Activated CD8-positive, alpha-beta memory T cell treated with anti-CD3 and anti-CD28 coated beads for 48 hours (primary cell): ENCODE results near the gene ANKRD17.
"Not testable (repeated sequence)": the region's sequence is repeated elsewhere in the genome, so short reads cannot be mapped to it uniquely, and the experiment has no call there.

Experiments used
- DNase-seq, 3 experiments: peaks; one replicate each; pipeline ENCODE4 v3.0.0-alpha.2; 2020; ENCODE audit warnings: low read depth in 2 of 3, low spot score in 2 of 3

ANKRD17 gene

DNA sequence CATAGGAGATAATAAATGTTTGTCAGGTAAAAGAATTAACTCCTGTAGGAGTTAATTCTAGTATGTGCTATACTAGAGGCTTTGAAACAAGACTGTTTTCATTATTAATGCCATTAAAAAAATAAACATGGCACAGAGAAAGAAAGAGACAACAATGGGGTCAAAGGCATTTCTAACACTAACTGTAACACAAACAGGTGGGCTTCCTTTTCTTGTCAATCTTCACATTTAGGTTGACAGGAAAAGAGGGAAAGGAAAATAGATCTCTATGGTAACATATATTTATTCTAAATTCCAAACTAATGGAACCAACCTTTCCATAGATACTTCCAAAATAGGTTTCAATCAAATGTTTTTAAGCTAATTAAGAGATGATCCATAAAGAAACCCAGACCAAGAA is 9.8 kb downstream of the ANKRD17 start:
- no peak for DNase-seq

DNA sequence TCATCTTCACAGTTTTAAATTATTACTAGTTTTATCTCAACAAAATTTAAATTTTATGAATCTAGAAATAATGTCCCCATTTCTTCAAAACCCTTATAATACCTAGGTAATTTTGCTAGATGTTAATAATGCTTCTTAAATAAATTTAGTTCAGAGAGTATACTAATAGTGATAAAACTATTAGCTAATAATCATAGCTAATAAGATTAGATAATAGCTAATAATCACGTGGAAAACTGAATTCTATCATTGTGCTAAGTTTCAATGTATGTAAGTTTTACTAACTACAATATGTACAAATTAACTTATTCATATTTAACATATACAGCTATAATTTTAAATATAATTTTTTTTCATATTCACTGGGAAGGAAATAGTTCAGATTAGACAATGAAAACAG is 10.2 kb downstream of the ANKRD17 start:
- DNase-seq, result no peak

DNA sequence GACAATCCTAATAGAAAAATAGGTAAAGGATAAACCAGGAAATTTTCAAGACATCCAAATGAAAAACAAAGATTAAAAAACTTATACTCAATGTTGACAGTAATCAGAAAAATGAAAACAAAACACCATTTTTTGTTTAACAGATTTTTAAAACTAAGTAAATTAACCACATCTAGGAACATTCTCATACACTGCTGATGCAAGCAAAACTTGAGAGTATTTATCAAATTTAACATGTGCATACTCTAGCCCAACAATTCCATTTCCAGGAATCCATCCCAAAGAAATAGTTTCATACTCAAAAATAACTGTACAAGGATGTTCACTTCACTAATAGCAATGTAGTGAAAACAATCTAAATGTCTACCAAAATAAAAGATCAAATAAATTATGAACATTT is 11.5 kb downstream of the ANKRD17 start:
- no peak for DNase-seq

DNA sequence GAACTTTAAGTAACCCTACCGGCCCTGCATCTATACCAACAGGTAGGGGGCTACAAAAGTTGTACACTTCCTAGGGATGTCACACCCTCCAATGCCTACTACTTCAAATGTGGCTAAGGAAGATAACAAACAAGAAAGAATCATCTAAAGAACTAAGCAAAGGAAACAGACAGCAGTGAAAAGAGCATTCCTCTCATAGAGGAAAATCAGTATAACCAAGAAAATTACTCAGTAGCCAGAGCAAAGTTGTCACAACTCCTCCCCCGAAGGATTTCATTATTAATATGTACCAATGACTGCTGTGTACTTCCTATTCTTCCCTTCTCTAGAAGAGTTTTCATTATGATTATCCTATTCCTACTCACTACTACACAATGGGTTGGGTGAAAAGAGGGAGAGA is 12.6 kb downstream of the ANKRD17 start:
- DNase-seq, result no peak

DNA sequence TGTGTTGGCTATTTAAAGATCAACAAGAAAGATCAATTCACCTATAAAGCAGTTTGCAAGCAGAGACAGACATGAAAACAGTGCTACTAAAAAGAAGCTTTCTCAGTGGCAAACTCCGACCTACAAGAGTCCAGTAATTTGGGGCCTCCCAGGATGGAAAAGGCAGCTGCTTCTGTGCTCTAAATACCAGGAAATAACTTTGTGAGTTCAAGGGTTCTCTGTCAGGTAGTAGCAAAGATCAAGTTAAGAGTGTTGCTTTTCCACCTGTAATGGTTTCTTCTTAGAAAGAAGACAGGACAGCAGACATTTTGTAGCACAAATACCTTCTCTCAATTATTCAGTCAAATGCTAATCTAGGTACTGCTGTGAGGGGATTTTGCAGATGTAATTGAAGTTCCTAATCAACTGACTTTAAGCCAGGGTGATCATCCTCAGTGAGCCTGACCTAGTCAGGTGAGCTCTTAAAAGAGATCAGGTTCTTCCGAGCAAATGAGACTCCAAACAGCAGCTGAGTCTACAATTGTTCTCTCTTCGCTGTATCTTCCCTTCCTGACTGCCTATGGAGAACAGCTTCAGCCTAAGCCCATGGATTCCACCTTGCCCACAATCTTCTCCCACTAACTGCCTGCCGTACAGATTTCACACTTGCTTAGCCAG is 13.5 kb downstream of the ANKRD17 start:
- DNase-seq, result no peak

DNA sequence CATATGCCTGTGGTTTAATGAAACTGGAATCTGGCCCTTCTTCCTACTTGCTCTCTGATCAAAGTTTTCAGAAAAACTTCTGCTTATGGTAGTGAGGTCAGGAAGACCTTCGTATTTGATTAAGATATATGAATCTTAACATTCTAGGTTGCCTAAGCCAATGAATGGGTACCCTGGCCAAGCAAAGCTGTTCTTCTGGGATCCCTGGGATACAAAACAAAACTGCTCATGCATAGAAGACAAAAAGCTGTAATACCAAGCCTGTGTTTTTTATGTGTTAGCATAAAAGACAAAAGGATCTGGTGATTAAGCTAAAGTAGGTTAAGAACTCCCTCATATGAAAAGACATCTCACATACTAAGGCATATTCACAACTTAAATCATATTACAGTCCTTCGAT is 21.6 kb downstream of the ANKRD17 start:
- no peak for DNase-seq

DNA sequence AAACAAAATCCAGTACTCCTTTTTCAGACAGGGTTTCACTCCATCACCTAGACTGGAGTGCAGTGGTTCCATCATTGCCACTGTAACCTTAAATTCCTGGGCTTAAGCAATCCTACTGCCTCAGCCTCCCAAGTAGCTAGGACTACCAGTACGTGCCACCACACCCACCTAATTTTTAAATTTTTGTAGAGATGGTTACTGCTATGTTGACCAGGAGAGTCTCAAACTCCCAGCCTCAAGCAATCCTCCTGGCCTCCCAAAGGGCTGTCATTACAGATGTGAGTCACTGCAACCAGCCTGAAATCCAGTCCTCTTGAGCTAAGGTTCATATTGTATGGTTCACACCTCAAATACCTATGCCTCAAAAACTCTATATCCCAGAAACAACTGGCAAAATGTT is 22.4 kb downstream of the ANKRD17 start:
- no peak for DNase-seq

DNA sequence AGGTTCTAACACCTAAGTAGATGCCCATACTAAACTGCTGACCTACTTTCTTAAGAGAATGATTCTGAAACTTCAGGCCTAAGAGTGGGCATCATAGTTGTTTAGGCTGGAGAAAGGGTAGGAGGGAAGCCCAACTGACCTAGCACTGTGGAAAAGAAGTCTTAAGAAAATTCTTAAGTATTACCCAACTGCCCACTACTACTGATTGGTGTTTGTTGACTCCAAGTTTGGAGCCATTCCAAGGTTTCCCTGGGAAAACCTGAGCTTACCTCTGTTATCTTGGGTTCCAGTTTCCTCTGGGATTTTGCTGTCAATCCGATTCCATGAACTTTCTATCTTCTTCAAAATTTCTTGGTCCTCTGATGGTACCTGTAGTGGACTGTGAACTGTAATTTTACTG is 23.9 kb downstream of the ANKRD17 start:
- no peak for DNase-seq

DNA sequence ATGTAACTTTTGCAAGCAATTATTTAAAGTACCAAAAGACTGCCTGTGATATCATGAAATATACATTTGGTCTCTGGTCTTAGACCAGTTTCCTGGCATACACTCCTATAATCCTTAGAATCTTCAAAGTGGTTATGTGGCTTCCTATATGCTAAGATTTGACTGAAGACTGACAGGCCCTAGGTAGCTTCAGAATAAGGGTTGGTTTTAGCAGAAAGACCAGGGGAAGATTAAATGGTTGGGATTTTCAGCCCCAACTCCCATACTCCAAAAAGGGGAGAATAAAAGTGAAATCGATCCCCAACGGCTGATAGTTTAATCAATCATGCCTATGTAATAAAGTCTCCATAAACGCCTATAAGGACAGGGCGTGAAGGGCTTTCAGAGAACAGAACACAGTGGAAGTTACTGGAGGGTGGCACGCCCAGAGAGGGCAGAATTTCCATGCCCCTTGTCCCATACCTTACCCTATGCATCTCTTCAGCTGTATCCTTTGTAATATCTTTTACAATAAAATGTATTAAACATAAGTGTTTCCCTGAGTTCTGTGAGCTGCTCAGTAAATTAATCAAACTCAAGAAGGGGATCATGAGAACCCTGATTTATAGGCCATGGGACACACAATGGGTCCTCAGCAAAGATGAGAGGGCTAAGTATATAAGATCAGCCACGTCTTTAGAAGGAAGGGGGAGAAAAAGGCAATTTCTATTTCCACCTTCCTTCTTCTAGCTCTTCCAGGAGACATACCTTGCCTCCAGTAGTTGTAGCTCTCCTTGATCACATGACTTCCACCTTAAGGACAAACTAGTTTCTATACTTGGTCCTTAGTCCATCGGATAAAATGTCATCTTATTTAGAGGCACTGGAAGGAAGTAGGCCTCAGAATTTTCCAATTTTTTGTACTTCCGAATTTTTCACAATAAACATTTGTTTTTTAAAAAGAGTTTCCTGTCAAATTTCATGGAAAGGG is 26.8 kb downstream of the ANKRD17 start:
- no peak for DNase-seq

DNA sequence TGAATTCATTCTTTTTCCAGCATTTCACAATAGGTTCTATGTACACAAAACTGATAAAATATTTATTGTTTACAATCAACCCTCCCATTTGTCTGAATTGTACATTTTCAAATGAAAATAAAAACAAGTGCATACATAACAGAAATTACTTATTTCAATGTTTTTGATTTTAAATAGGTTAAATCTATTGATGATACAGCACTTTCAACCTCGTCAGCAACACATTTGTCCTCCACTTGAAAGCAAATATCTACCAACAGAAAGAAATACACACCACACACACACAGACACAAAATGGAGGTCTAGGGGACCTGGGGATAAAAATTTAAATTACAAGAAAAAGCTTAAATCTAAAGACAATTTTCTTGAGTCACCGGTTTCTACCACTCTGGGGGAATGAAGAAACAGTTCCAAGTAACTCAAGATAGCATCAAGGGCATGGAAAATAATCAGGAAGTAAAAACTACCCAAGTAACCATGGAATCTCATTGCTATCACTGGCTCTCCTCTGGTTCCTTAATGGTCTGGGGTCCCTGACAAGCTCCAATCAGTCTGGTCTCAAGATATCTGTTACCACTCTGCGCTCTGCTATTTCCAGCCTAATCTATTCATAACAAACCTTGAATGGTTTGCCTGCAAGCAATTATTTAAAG is 27.6 kb downstream of the ANKRD17 start:
- DNase-seq, result no peak

DNA sequence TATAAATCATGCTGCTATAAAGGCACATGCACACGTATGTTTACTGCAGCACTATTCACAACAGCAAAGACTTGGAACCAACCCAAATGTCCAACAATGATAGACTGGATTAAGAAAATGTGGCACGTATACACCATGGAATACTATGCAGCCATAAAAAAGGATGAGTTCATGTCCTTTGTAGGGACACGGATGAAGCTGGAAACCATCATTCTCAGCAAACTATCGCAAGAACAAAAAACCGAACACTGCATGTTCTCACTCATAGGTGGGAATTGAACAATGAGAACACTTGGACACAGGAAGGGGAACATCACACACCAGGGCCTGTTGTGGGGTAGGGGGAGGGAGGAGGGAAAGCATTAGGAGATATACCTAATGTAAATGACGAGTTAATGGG is 29.8 kb downstream of the ANKRD17 start:
- not testable (repeated sequence) for DNase-seq

DNA sequence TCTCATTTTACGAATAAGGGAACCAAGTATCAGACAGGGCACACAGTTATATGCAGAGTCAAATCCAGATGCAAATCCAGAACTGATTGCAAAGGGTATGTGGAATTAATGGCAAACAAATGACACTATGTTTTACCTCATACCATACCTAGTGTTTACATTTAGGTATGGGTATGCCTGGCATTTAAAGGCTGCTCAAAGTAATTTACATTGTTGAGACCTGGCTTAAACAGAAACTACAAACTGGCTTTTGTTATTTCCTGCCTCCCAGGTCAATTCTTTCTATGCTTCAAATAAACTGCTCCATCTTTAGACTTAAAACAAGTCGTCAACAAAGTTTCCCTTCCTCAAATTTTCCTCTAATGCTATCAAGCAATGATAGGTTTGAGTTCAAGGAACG is 33.7 kb downstream of the ANKRD17 start:
- DNase-seq, result no peak

DNA sequence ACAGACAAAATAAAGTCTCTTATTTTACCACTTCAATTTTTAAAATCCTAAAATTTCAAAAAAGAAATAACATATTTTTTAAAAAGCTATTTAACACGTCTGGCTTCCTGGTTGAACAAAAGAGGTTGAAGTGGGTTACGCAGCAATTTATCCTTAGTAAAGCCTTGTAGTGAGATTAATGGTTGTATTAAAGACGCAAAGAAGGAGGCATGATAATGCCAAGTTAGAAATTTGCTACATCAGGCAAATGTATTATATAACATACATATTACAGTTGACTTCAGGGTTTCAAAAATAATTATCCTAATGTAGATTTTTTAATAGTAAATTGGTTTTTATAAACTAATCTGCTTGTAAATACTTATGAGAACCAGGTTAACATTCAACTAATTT is 35.3 kb downstream of the ANKRD17 start:
- no peak for DNase-seq

DNA sequence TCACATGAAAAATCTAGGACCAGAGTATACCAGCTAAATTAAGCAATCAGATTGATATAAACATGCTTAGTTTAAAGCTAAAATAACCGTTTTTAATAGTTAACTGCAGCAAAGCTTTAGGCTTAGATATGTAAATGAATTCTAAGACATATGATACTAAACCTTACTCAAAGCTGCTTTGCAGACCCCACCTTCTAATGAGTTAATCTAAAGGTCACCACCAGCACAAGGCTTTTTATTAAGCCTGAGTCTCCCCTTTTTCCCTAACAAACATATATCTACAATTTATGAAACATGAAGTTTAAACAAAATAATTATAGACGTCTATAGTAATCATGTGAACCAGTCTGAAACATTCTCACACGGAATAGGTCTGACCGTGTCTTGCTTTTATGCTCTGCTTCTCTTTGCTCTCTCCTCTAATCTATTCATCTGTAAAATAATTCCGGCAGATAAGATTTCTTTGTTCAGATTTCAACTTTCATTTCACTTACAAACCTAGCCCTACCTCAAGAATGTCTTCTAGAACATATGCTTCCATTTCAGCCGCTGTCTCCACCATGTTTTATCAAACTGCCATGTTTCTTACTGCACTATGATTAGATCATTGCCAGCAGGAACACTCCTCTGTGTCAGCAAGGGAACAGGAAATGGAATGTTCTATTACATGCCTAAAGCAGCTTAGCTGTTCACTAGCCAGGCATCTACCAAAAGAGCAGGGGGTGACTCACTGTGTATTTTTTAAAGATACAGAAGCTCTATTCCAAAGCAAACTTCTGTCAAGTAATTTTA is 35.9 kb downstream of the ANKRD17 start:
- DNase-seq, result peak in 1 of 3 experiments; percentile 16

DNA sequence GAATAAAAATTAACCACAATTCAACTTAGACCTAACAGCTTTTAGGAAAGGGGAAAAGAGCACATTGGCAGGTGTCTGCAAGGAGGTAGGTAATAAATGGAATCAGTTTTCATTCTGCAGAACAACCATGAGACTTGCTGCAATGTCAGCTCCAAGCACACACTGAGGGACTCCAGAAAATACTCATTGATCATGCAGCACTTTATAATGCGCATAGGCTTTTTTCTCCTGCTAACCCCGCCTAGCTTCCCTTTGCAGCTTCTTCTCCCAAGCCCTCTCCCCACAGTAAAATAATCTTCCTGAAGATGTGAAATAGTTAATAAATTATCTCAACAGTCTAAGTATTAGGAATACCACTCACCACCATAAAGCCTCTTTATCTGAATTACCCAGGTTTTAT is 36.9 kb downstream of the ANKRD17 start:
- no peak for DNase-seq

DNA sequence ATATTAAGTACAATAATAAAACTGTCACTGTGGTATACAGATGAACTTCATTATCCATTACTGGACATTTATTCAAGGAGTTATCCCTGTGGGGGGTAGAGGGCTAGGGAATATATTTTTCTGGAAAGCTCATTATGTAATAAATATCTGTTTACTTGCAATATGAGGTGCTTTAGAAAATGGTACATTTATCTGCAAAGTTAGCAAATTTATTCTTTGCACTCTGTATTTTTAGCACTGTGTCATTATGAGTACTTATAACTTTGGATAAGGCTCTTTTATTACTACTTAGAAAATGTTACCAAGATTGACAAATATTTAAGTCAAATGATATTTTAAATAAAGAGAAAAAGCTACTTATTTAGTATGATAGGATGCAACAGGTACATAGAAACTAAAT is 37.8 kb downstream of the ANKRD17 start:
- no peak for DNase-seq

DNA sequence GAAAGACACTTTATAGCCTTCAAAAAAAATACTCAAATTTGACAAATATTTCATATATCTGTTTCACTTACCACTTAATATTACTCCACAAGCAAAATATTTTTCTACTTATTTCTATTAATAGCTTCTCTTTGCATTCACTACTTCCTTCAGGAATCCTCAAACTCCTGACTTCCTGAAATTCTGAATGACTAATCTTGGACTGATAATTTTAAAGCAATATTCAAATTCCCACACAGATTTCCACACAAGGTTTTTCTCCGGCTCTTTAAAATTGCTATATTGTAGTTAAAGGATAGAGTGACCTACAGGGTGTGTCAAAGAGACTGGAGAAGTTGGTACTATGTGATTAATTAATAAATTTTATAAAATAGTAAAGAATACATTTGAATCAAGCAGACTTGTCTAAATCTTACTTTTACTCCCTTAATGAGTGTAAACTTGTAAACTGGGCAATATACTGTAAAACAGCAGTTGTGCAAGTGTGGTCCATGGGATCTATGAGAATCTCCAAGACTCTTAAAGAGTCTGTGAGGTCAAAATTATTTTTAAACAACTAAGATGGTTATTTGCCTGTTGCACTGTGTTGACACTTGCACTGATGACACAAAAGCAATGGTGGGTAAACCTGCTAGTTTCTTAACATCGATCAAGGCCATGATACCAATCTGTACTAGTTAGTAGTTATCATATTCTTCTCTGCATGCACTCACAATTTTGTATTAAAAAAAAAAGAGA is 44.5 kb downstream of the ANKRD17 start:
- DNase-seq, result no peak

DNA sequence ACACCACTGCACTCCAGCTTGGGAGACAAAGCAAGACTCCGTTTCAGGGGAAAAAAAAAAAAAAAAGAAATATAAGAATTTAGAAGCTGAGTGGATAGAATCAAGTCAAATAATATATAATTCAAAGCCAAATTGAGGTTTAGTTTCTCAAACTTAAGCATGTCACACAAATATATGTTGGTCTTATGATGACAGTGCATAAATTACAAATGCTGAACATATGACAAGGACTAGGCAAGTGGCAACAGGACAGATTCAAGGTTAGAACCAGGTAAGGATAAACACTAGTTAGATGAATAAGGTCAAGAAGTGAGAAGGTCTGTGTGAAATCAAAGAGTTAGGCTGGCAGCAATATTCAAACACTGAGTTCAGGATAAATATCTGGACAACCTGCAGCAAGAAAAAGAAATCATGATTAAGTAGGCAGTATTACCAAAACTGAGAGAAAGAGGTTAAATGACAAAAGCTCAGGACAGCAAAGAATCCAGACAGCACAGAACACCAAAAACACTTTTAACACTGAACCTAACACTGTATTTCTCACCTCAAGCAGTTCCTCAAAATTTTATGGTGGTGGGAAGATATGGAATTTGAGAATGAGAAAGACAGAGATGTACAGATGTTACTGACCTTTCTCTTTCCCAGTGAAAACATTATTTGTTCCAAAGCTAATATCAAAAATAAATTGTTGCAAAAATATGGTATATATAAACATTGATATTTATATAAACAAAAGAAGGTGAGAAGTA is 45.4 kb downstream of the ANKRD17 start:
- no peak for DNase-seq

DNA sequence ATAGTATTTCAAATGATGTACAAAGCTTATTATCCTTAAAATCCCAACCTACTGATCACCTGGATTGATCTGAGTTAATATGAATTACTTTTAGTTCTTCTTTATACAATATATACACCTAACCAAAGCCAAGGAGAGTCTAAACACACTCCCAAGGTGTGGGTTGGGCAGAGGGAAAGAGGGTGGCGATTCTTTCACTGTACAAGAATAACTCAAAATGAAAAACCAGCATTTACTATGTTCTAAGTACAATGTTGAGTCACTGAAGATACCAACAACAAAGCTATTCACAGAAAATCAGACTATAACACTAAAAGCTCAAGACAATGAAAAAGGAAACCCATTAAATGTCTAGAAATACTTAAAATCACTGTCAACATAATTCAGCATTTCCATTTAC is 46.6 kb downstream of the ANKRD17 start:
- DNase-seq, result no peak

DNA sequence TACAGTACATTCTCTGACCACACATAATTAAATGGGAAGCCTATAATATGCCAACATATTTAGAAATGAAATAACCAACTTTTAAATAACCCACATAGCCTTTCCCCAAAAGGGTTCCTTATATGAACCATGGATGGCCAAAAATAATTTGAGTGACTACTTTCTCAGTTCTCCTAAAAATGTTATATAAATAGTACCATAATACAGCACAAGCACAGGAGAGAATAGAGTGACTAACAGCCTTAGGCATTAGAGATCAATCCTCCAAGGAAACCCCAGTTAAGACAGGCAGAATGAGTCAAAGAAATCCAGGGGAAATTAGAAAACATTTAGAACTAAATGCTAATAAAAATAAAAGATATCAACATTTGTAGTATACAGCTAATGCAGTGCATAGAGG is 50.2 kb downstream of the ANKRD17 start:
- no peak for DNase-seq
